GM12878 (cell line): ENCODE measurements around the gene LDB2. TPM values are rescaled to one million over a fixed set of nuclear protein-coding genes. Genes with fewer than 3 reads are reported as not detected.

Source experiments
- ATAC-seq: fragments of 200-7000 bp; cut with Tn5 transposase; 3 replicates; pipeline ENCODE4 v1.9.1; 2020; ENCODE audit warnings: mild to moderate bottlenecking, moderate library complexity
- BruUV-seq: library from RNA; stranded (reverse); fragments of 400-500 nt; replicated peaks from 2 replicates; lab custom pipeline; 2021; lab: Mats Ljungman, UMichigan
- CTCF ChIA-PET: fragments of 300-600 bp; sonication (Branson Sonifier 250); formaldehyde crosslinking; extraction: SDS; loops from one replicate; lab custom pipeline; 2021; ENCODE audit warnings: inconsistent platforms; lab: Yijun Ruan, JAX
- POLR2A ChIA-PET: fragments of 350-600 bp; formaldehyde crosslinking; extraction: SDS; loops from one replicate; lab custom pipeline; 2021; ENCODE audit warnings: inconsistent platforms; lab: Charles Lee
- RAD21 ChIA-PET: fragments of 300-600 bp; sonication (Branson Sonifier 250); formaldehyde crosslinking; loops from one replicate; lab custom pipeline; 2023; ENCODE audit warnings: antibody characterized with exemption; ENCODE audit not compliant: unreplicated experiment; lab: Charles Lee
- SMC1A ChIA-PET: fragments of 300-600 bp; sonication (Branson Sonifier 250); formaldehyde crosslinking; loops from one replicate; lab custom pipeline; 2023; ENCODE audit not compliant: unreplicated experiment, uncharacterized antibody; lab: Charles Lee
- DNase-seq: peaks from one replicate; pipeline ENCODE4 v3.0.0-alpha.2; 2011; ENCODE audit warnings: low read depth, low spot score
- FAIRE-seq: peaks from 3 replicates; lab custom pipeline; 2011; peaks lifted over from hg19 to GRCh38; lab: Jason Lieb, UNC
- H2AFZ ChIP-seq: 2 replicates; pipeline ENCODE4 v1.6.0; 2011; ENCODE audit warnings: low read depth, low read length, control low read depth; ENCODE audit not compliant: control insufficient read depth
- H3K27ac ChIP-seq: 2 replicates; pipeline ENCODE4 v1.5.1; 2011; ENCODE audit warnings: control low read depth; ENCODE audit not compliant: control insufficient read depth, insufficient read depth
- H3K27me3 ChIP-seq, 2 experiments: replicated peaks in 1 of 2; 2 replicates each; pipeline versions ENCODE4 v1.6.0 to v1.6.1; 2011; ENCODE audit warnings: low read length in 1 of 2; ENCODE audit not compliant: control insufficient read depth in 2 of 2, insufficient read depth in 2 of 2
- H3K36me3 ChIP-seq, 2 experiments: 2 replicates each; pipeline ENCODE4 v1.5.1; 2011; ENCODE audit warnings: low read length in 1 of 2; ENCODE audit not compliant: control insufficient read depth in 2 of 2, insufficient read depth in 2 of 2
- H3K4me1 ChIP-seq: 2 replicates; pipeline ENCODE4 v1.6.1; 2011; ENCODE audit warnings: mild to moderate bottlenecking, low read length, moderate library complexity, mixed read lengths; ENCODE audit not compliant: control insufficient read depth, insufficient read depth
- H3K4me2 ChIP-seq: 2 replicates; pipeline ENCODE4 v1.6.0; 2011; ENCODE audit warnings: control low read depth; ENCODE audit not compliant: control insufficient read depth, insufficient read depth
- H3K4me3 ChIP-seq: fragments of 200-600 bp; sonication (generic); 2 replicates; pipeline ENCODE4 v1.5.1; 2016
- H3K79me2 ChIP-seq: 2 replicates; pipeline ENCODE4 v1.6.0; 2011; ENCODE audit warnings: low read length; ENCODE audit not compliant: control insufficient read depth, insufficient read depth
- H3K9ac ChIP-seq: 2 replicates; pipeline ENCODE4 v1.8.0; 2011; ENCODE audit warnings: low read length, control low read depth, mixed read lengths; ENCODE audit not compliant: control insufficient read depth, insufficient read depth
- H3K9me3 ChIP-seq: replicated peaks from 3 replicates; pipeline ENCODE4 v1.5.1; 2011; ENCODE audit warnings: mild to moderate bottlenecking, low read length; ENCODE audit not compliant: control insufficient read depth, insufficient read depth
- H4K20me1 ChIP-seq: 2 replicates; pipeline ENCODE4 v1.6.0; 2011; ENCODE audit not compliant: control insufficient read depth, insufficient read depth
- ATF7 ChIP-seq: fragments of 450-650 bp; IDR thresholded peaks from 2 replicates; pipeline ENCODE4 v1.6.1; 2016; ENCODE audit warnings: low read depth, mild to moderate bottlenecking
- FOXM1 ChIP-seq: IDR thresholded peaks from 2 replicates; pipeline ENCODE4 v1.6.1; 2012; ENCODE audit warnings: low read depth, mild to moderate bottlenecking, inconsistent platforms, low read length, moderate library complexity
- HCFC1 ChIP-seq: fragments of 150-350 bp; IDR thresholded peaks from 2 replicates; pipeline ENCODE4 v1.6.1; 2014; ENCODE audit warnings: low read length
- HDAC2 ChIP-seq: fragments of 200-600 bp; sonication (generic); IDR thresholded peaks from 2 replicates; pipeline ENCODE4 v1.6.1; 2017
- IKZF1 ChIP-seq: fragments of 450-650 bp; conservative IDR thresholded peaks from 2 replicates; pipeline ENCODE4 v1.6.1; 2017; ENCODE audit warnings: antibody characterized with exemption, mild to moderate bottlenecking
- KAT2A ChIP-seq: conservative IDR thresholded peaks from 2 replicates; pipeline ENCODE4 v1.6.1; 2011; ENCODE audit warnings: low read depth, low read length; ENCODE audit not compliant: control insufficient read depth
- MXI1 ChIP-seq: fragments of 150-350 bp; IDR thresholded peaks from 2 replicates; pipeline ENCODE4 v1.6.1; 2011; ENCODE audit warnings: low read depth, mild to moderate bottlenecking, inconsistent platforms, low read length, improper control_type of control experiment
- PAX5 ChIP-seq: IDR thresholded peaks from 2 replicates; pipeline ENCODE4 v1.6.1; 2011; ENCODE audit warnings: low read depth, low read length, borderline replicate concordance
- RELA ChIP-seq: fragments of 450-650 bp; IDR thresholded peaks from 2 replicates; pipeline ENCODE4 v1.8.0; 2014; ENCODE audit warnings: borderline replicate concordance; ENCODE audit not compliant: partially characterized antibody
- SPI1 ChIP-seq: IDR thresholded peaks from 2 replicates; pipeline ENCODE4 v1.6.1; 2011; ENCODE audit warnings: low read depth, mild to moderate bottlenecking, low read length, moderate library complexity, borderline replicate concordance; ENCODE audit not compliant: insufficient read depth
- SREBF2 ChIP-seq: IDR thresholded peaks from 2 replicates; pipeline ENCODE4 v1.6.1; 2012; ENCODE audit warnings: mild to moderate bottlenecking, low read length
- ZNF24 ChIP-seq: fragments of 450-650 bp; IDR thresholded peaks from 2 replicates; pipeline ENCODE4 v1.6.1; 2017; ENCODE audit warnings: antibody characterized with exemption, mild to moderate bottlenecking
- WGBS: methylation state at CpG from one replicate; pipeline ENCODE4 v1.1.6; 2016; ENCODE audit warnings: low lambda C conversion rate; ENCODE audit not compliant: insufficient replicate concordance, insufficient coverage; ENCODE audit errors: missing lambda C conversion rate; 5-methylcytosine and 5-hydroxymethylcytosine counted together
- in situ Hi-C: fragments of 300-500 bp; cut with MboI; formaldehyde crosslinking; loops from 9 replicates; pipeline ENCODE4 v1.14.3; 2018; ENCODE audit warnings: mixed read lengths
- intact Hi-C: fragments of 100-400 bp; cut with micrococcal nuclease; formaldehyde crosslinking; loops from one replicate; pipeline ENCODE4 v1.14.2; 2022; ENCODE audit not compliant: unreplicated experiment
- polyA plus RNA-seq, 11 experiments: library from polyadenylated mRNA; depleted of rRNA in 4 of 11; unstranded in 6 of 11; stranded (reverse) in 5 of 11; fragments of >200 nt; fragmentation: Nextera tagmentation in 4 of 11; fragmentation: Illumina TruSeq in 1 of 11; extraction: Ambion mirVana in 4 of 11; extraction: Trizol in 1 of 11; gene quantifications; 1 replicate in 1 of 11; 2 replicates in 10 of 11; pipeline versions ENCODE4 v1.2.1 to v1.2.3, GENCODE V29; 2011 to 2016; ENCODE audit warnings: inconsistent platforms in 2 of 11, missing spikeins in 2 of 11, low read depth in 1 of 11
- total RNA-seq, 4 experiments: library from RNA; depleted of rRNA in 3 of 4; stranded (reverse); fragments of >200 nt in 3 of 4; fragmentation: Illumina TruSeq in 1 of 4; extraction: Trizol in 1 of 4; gene quantifications; 2 replicates each; pipeline versions ENCODE4 v1.2.1 to v1.2.3, GENCODE V29; 2013 to 2021
- TF ChIP-seq, protein P1 (sequence below): IDR thresholded peaks from 2 replicates; pipeline ENCODE4 v1.6.1; 2011; ENCODE audit warnings: borderline replicate concordance, low read depth, mild to moderate bottlenecking, moderate library complexity, low read length; ENCODE audit not compliant: insufficient read depth, poor library complexity, severe bottlenecking
- TF ChIP-seq, protein P2 (sequence below): IDR thresholded peaks from 2 replicates; pipeline ENCODE4 v1.6.1; 2012; ENCODE audit warnings: low read depth, low read length, improper control_type of control experiment
- TF ChIP-seq, protein P3 (sequence below): fragments of 450-650 bp; IDR thresholded peaks from 2 replicates; pipeline ENCODE4 v1.6.1; 2017; ENCODE audit warnings: borderline replicate concordance

The LDB2 gene
- total and polyA plus RNA-seq, 10 of the 15 experiments (the other 5 are each of a cell fraction or from before 2014, with no cell fraction given), result 0.15 TPM; not detected in 9

DNA sequence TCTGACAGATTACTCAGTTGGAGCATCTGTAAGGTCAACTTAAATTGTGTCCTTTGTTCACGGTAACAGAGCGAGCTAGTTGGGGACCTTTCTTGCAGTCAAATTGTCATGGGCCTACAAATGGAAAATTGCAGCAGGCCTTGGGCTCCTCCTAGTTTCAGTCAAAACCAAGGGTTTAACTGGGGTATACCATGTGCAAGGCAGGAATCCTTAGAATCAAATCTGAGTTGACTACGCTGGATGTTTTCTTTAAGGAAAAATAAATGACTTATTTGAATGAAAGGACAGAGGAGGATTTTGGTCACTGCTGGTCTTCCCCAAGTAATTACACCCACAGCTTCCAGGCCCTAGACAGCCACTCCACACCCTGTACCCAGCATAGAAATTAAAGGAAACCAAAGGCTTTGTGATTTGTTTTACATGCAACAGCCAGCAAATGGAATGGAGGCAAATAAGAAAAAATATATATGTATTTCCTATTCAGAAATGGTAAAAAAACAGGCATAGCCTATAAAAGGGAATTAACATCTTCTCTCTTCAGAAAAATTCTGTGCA, 307.1 kb downstream of the LDB2 start:
- Histone ChIP-seq H3K27me3 (no peaks in the 10 kb centered on the region), H3K36me3 (no peaks in the 10 kb centered on the region), H3K9ac (no peak overlapping the region), H3K79me2 (no peaks in the 10 kb centered on the region), H3K4me2 (no peak overlapping the region), H3K9me3 (no peaks in the 10 kb centered on the region), H4K20me1 (no peaks in the 10 kb centered on the region), H3K4me3 (no peak overlapping the region), H3K4me1 (no peaks in the 10 kb centered on the region), H2AFZ (no peak overlapping the region), H3K27ac (no peak overlapping the region)
- POLR2A ChIA-PET, result no interaction called here
- ATAC-seq (no peak), FAIRE-seq (no peak), DNase-seq (no peak)
- RAD21 ChIA-PET, result no interaction called here
- BruUV-seq, result no TSS peak
- intact Hi-C loops (no loop called here), in situ Hi-C loops (no loop called here)
- WGBS, result 77% methylated on average over 3 of the region's 3 CpGs
- no peak for TF ChIP-seq FOXM1
- TF ChIP-seq PAX5, result no peak
- TF ChIP-seq, protein P1, sequence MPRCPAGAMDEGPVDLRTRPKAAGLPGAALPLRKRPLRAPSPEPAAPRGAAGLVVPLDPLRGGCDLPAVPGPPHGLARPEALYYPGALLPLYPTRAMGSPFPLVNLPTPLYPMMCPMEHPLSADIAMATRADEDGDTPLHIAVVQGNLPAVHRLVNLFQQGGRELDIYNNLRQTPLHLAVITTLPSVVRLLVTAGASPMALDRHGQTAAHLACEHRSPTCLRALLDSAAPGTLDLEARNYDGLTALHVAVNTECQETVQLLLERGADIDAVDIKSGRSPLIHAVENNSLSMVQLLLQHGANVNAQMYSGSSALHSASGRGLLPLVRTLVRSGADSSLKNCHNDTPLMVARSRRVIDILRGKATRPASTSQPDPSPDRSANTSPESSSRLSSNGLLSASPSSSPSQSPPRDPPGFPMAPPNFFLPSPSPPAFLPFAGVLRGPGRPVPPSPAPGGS, result no peak
- CTCF ChIA-PET, result no interaction called here
- SMC1A ChIA-PET, result no interaction called here

DNA sequence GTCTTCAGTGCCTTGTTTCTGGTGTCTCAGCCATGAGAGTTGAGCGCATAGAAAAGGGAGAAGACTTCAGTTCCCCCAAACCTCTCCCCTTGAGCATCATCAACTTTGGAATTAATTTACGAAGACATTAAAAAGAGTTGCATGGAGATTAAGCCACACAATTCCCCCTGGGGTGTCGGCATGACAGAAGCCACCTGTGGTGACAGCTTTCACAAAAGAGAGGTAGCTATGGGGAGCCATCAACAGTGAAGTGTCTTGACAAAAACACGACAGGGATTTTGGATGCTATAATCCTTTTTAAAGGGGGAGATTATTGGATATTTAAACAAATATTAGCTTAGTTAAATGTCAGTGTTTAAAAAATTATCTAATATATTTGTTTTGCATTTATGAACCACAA, 307.6 kb downstream of the LDB2 start:
- H3K36me3 ChIP-seq, result no peaks in the 10 kb centered on the region
- ChIA-PET SMC1A (no interaction called here), RAD21 (no interaction called here), POLR2A (no interaction called here), CTCF (no interaction called here)
- in situ Hi-C loops, result no loop called here
- H3K4me2 ChIP-seq, result no peak overlapping the region
- no peaks in the 10 kb centered on the region for H3K79me2 ChIP-seq
- DNase-seq (no peak), ATAC-seq (no peak), FAIRE-seq (no peak)
- no peaks in the 10 kb centered on the region for H4K20me1 ChIP-seq
- no peak overlapping the region for H3K27ac ChIP-seq
- H2AFZ ChIP-seq, result no peak overlapping the region
- no peak overlapping the region for H3K9ac ChIP-seq
- H3K27me3 ChIP-seq, result no peaks in the 10 kb centered on the region
- intact Hi-C loops, result no loop called here
- 10% methylated on average over 4 of the region's 4 CpGs for WGBS
- no peaks in the 10 kb centered on the region for H3K4me1 ChIP-seq
- no TSS peak for BruUV-seq
- H3K4me3 ChIP-seq, result no peak overlapping the region
- no peaks in the 10 kb centered on the region for H3K9me3 ChIP-seq
- TF ChIP-seq SREBF2, result no peak
- no peak for TF ChIP-seq HCFC1
- no peak for TF ChIP-seq ATF7
- no peak for TF ChIP-seq IKZF1
- no peak for TF ChIP-seq RELA
- TF ChIP-seq ZNF24, result no peak
- TF ChIP-seq HDAC2, result no peak
- no peak for TF ChIP-seq SPI1
- TF ChIP-seq, protein P2, sequence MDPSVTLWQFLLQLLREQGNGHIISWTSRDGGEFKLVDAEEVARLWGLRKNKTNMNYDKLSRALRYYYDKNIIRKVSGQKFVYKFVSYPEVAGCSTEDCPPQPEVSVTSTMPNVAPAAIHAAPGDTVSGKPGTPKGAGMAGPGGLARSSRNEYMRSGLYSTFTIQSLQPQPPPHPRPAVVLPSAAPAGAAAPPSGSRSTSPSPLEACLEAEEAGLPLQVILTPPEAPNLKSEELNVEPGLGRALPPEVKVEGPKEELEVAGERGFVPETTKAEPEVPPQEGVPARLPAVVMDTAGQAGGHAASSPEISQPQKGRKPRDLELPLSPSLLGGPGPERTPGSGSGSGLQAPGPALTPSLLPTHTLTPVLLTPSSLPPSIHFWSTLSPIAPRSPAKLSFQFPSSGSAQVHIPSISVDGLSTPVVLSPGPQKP, result no peak
- no peak for TF ChIP-seq MXI1
- no peak for TF ChIP-seq KAT2A
- TF ChIP-seq, protein P3, sequence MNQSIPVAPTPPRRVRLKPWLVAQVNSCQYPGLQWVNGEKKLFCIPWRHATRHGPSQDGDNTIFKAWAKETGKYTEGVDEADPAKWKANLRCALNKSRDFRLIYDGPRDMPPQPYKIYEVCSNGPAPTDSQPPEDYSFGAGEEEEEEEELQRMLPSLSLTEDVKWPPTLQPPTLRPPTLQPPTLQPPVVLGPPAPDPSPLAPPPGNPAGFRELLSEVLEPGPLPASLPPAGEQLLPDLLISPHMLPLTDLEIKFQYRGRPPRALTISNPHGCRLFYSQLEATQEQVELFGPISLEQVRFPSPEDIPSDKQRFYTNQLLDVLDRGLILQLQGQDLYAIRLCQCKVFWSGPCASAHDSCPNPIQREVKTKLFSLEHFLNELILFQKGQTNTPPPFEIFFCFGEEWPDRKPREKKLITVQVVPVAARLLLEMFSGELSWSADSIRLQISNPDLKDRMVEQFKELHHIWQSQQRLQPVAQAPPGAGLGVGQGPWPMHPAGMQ, result no peak
